ENCODE measurements around the gene IDH3B. TPM values are rescaled to one million over a fixed set of nuclear protein-coding genes. Genes with fewer than 3 reads are reported as not detected.

The IDH3B gene
- 185 and 193 TPM in 2 replicates for total RNA-seq (2014; rRNA removed; shearing (Covaris generic))

DNA sequence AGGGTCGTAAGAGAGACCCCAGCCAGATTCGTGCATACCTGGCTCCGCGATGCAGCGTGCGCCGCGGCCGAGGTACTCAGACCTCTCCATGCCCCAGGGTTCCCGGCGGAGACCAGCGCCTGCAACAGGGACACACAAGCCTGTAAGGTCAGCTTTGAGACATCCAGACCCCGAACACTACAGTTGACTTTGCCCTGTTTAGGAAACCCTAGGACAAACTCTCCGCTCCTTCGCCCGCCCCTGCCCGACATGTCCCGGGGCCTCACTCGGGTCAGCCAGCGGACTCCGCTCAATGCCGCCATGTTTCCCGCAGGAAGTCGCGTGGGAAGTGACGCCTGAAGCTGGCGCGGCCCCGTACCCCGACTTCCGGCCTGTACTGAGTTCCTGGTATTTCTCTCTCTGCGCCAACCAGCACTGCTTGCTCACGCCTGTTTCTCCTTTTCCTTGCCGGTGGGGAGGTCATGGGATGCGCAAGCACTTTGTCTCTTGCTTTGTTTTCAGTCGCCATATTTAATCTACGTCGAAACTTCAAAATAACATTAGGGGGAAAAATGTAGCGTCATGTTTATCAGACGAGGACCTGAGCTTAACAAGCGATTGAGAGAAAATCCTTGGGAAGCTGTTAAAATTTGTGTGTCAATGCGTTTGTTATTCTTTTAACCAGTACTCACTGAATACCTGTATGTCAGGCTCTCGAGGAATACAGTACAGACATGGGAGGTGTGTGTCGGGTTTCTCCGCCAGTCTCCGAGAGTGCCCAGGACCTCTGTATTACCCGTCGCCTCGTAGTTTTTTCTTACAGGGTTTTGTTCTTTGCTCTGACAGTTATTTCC, at the start of gene IDH3B:
Gene IDH3B (minus strand): TSS at position 330 of the 833 bp plus-strand sequence. CDS start 28 bp downstream, at position 302.

GRCh38 chr20:2692036-2692885, 28.2 kb upstream of the IDH3B start, which contains the start of gene EBF4:
TSS of gene EBF4 (plus strand) at chr20:2692780. CDS start at chr20:2693646, 866 bp downstream.

GRCh38 chr20:2651772-2652723, 12.0 kb downstream of the IDH3B start, which contains the start of gene NOP56:
TSS of gene NOP56 (plus strand) at chr20:2652632. CDS start at chr20:2652661, 29 bp downstream.

Small RNAs within 50 kb of the gene (small RNA-seq; reads per million reads assigned to genes)
- gene SNORA51 (not detected), gene SNORD110 (not detected), gene SNORD56 (not detected), gene SNORD57 (not detected), gene SNORD86 (not detected)

Other genes with a start within 250 kb of the IDH3B start
- gene SNRPB, start 193.4 kb downstream of the IDH3B start, total RNA-seq (2014; rRNA removed; shearing (Covaris generic)) = 613 and 654 TPM in 2 replicates
- 13.9 and 18.5 TPM in 2 replicates for gene ZNF343, start 155.3 kb downstream of the IDH3B start, total RNA-seq (2014; rRNA removed; shearing (Covaris generic))
- gene TMC2, start 127.6 kb downstream of the IDH3B start, total RNA-seq (2014; rRNA removed; shearing (Covaris generic)) = not detected in 2 replicates
- gene NOP56, start 11.6 kb downstream of the IDH3B start, total RNA-seq (2014; rRNA removed; shearing (Covaris generic)) = 560 and 619 TPM in 2 replicates
- 0.19 and 0.37 TPM in 2 replicates for gene EBF4, start 28.6 kb upstream of the IDH3B start, total RNA-seq (2014; rRNA removed; shearing (Covaris generic))
- gene CPXM1, start 136.4 kb upstream of the IDH3B start, total RNA-seq (2014; rRNA removed; shearing (Covaris generic)) = 0.05 TPM in 1 of 2 replicates, not detected in the other
- 1.7 TPM in 1 of 2 replicates, not detected in the other for gene C20orf141, start 150.8 kb upstream of the IDH3B start, total RNA-seq (2014; rRNA removed; shearing (Covaris generic))
- 0.04 and 0.42 TPM in 2 replicates for gene TMEM239, start 152.1 kb upstream of the IDH3B start, total RNA-seq (2014; rRNA removed; shearing (Covaris generic))
- gene PCED1A, start 176.4 kb upstream of the IDH3B start, total RNA-seq (2014; rRNA removed; shearing (Covaris generic)) = 46.5 and 62.7 TPM in 2 replicates
- 47.9 and 48.3 TPM in 2 replicates for gene VPS16, start 176.5 kb upstream of the IDH3B start, total RNA-seq (2014; rRNA removed; shearing (Covaris generic))
- gene PTPRA, start 209.3 kb upstream of the IDH3B start, total RNA-seq (2014; rRNA removed; shearing (Covaris generic)) = 31.6 and 32.1 TPM in 2 replicates

Data from A375 (cell line).